ENCODE results near the gene BOC.

DNA sequence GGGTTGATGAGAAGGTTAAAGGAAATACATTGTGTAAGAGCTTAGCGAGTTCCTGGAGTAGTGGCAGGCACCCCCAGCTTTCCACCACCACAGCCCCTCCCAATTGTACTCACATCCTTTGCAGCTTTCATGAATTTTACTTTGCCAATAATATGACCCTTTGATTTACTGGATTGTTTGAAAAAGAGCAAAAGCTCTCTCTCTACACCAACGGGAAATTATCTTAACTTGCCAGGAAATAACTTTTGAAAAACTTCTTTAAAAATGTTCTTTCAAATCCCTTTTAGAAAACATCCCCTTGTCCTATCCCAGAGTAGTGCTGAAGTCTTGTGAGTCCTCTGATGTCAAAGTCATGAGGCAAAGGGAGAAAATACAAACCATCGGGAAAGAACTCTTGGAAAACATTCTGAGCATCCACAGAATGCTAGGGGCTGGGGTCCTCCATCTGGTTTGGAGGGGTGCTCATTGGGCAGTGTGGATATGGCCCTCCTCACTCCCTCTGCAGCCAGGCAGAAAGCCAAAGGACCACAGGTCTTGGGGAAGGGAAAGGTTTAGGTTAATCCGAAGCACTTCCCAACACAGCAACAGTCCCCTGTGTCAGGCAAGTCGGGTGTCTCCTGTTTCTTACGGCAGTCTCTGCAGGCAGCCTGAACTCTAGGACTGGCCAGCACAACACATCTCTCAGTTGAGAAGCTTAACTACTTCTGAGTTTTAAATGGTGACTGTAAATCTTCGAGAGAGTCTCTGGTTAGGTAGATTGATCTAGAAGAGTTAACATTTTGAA lies 36.5 kb downstream of the BOC start:
- TF ChIP-seq, protein P1, sequence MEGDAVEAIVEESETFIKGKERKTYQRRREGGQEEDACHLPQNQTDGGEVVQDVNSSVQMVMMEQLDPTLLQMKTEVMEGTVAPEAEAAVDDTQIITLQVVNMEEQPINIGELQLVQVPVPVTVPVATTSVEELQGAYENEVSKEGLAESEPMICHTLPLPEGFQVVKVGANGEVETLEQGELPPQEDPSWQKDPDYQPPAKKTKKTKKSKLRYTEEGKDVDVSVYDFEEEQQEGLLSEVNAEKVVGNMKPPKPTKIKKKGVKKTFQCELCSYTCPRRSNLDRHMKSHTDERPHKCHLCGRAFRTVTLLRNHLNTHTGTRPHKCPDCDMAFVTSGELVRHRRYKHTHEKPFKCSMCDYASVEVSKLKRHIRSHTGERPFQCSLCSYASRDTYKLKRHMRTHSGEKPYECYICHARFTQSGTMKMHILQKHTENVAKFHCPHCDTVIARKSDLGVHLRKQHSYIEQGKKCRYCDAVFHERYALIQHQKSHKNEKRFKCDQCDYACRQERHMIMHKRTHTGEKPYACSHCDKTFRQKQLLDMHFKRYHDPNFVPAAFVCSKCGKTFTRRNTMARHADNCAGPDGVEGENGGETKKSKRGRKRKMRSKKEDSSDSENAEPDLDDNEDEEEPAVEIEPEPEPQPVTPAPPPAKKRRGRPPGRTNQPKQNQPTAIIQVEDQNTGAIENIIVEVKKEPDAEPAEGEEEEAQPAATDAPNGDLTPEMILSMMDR (IDR thresholded peaks at IDR 0.05; ENCODE audit: poor library complexity, severe bottlenecking): no peak
- no peak for TF ChIP-seq EP300 (conservative IDR thresholded peaks at IDR 0.05; ENCODE audit: poor library complexity, severe bottlenecking)

Data from neural cell (in vitro differentiated cells).